ENCODE data around the gene ZBTB2. TPM values are rescaled to one million over a fixed set of nuclear protein-coding genes. Genes with fewer than 3 reads are reported as not detected.

Gene ZBTB2
- total RNA-seq, 3 donors from 2014 or later: 8.1 to 13.3 (median 11.0) TPM

- Histone ChIP-seq H3K36me3 (ENCODE audit: low read depth) (no peaks in the 10 kb centered on the region), H3K4me1 (ENCODE audit: low read depth) (peaks cover 12% of the 10 kb centered on the region), H3K9me3 (no peaks in the 10 kb centered on the region), H3K4me3 (no peak overlapping the region)
- no peak for DNase-seq
- no peak for ATAC-seq
- intact Hi-C loops (cut with DNase I, micrococcal nuclease): no loop called here
- no peak for TF ChIP-seq CTCF (IDR thresholded peaks at IDR 0.05)
Measured at GRCh38 chr6:151436300-151436699, 44.9 kb upstream of the ZBTB2 start.

- Histone ChIP-seq H3K4me1 (ENCODE audit: low read depth) (peaks cover 12% of the 10 kb centered on the region), H3K36me3 (ENCODE audit: low read depth) (no peaks in the 10 kb centered on the region), H3K4me3 (no peak overlapping the region), H3K9me3 (no peaks in the 10 kb centered on the region)
- DNase-seq: no peak
- no peak for TF ChIP-seq CTCF (IDR thresholded peaks at IDR 0.05)
- ATAC-seq: no peak
- intact Hi-C loops (cut with DNase I, micrococcal nuclease): no loop called here
Measured at GRCh38 chr6:151434369-151434768, 43.0 kb upstream of the ZBTB2 start.

- ATAC-seq (no peak), DNase-seq (no peak)
- no peaks in the 10 kb centered on the region for H3K9me3 ChIP-seq
- H3K4me3 ChIP-seq: no peak overlapping the region
- no peak for TF ChIP-seq CTCF (IDR thresholded peaks at IDR 0.05)
- intact Hi-C loops (cut with DNase I, micrococcal nuclease): no loop called here
- H3K36me3 ChIP-seq (ENCODE audit: low read depth): no peaks in the 10 kb centered on the region
- peaks cover 9% of the 10 kb centered on the region for H3K4me1 ChIP-seq (ENCODE audit: low read depth)
Measured at GRCh38 chr6:151432651-151433050, 41.3 kb upstream of the ZBTB2 start.

GRCh38 chr6:151431337-151431736 is 40.0 kb upstream of the ZBTB2 start:
- TF ChIP-seq CTCF (IDR thresholded peaks at IDR 0.05): no peak
- H3K4me1 ChIP-seq (ENCODE audit: low read depth): no peaks in the 10 kb centered on the region
- DNase-seq: no peak
- ATAC-seq: no peak
- no peaks in the 10 kb centered on the region for H3K9me3 ChIP-seq
- intact Hi-C loops (cut with DNase I, micrococcal nuclease): no loop called here
- H3K36me3 ChIP-seq (ENCODE audit: low read depth): no peaks in the 10 kb centered on the region
- H3K4me3 ChIP-seq: no peak overlapping the region

GRCh38 chr6:151430886-151431285 is 39.5 kb upstream of the ZBTB2 start:
- DNase-seq (no peak), ATAC-seq (no peak)
- no peaks in the 10 kb centered on the region for H3K4me1 ChIP-seq (ENCODE audit: low read depth)
- intact Hi-C loops (cut with DNase I, micrococcal nuclease): no loop called here
- H3K36me3 ChIP-seq (ENCODE audit: low read depth): no peaks in the 10 kb centered on the region
- H3K9me3 ChIP-seq: no peaks in the 10 kb centered on the region
- no peak overlapping the region for H3K4me3 ChIP-seq
- no peak for TF ChIP-seq CTCF (IDR thresholded peaks at IDR 0.05)

- TF ChIP-seq CTCF (IDR thresholded peaks at IDR 0.05): no peak
- no peak for ATAC-seq
- no peak overlapping the region for H3K4me3 ChIP-seq
- DNase-seq: no peak
- H3K4me1 ChIP-seq (ENCODE audit: low read depth): no peaks in the 10 kb centered on the region
- H3K36me3 ChIP-seq (ENCODE audit: low read depth): no peaks in the 10 kb centered on the region
- H3K9me3 ChIP-seq: no peaks in the 10 kb centered on the region
- intact Hi-C loops (cut with DNase I, micrococcal nuclease): no loop called here
Measured at GRCh38 chr6:151428093-151428735, 36.9 kb upstream of the ZBTB2 start.
